HG03378 (cell line): ENCODE data around the gene C12orf60.

ENCODE experiments used
- ATAC-seq: cut with Tn5 transposase; IDR thresholded peaks from one replicate; pipeline ENCODE4 v1.9.1; 2021; ENCODE audit warnings: mild to moderate bottlenecking, moderate library complexity; ENCODE audit not compliant: unreplicated experiment

Gene C12orf60

DNA sequence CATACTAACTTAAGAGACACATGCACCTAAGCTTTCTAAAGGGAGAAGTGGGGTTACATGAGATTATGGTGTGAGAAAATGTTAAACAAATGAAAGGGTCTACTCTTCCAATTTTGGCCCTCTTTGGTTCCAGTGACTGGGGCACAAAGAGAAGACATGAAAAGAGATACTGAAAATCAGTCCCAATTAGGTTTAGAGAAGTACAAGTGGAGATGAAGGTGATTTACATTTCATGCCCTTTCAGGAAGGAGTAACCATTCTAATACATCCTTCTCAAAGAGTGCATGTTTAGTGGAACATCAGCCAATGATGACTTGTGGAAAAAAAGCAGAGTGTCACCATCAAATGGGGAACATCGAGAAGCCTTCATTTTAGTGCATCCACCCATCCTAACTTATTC lies 67.8 kb downstream of the C12orf60 start:
- ATAC-seq: no peak

GRCh38 chr12:14871886-14872285 lies 68.4 kb downstream of the C12orf60 start:
- ATAC-seq: no peak

- ATAC-seq: no peak
Measured at GRCh38 chr12:14873440-14874185, 70.1 kb downstream of the C12orf60 start.
